ENCODE measurements around the gene STARD4.

Gene STARD4

GRCh38 chr5:111535879-111536549 lies 23.7 kb upstream of the STARD4 start:
- Mint-ChIP-seq H3K27ac (peak overlapping the region in 2 of 3 experiments; percentile 87 to 90), H3K4me1 (peaks cover 21% of the 10 kb centered on the region), H3K27me3 (ENCODE audit: low read depth) (no peaks in the 10 kb centered on the region), H3K36me3 (ENCODE audit: low read depth) (no peaks in the 10 kb centered on the region), H3K9me3 (peaks cover 5% of the 10 kb centered on the region), H3K4me3 (no peak overlapping the region)
- TF ChIP-seq CTCF (IDR thresholded peaks at IDR 0.05; ENCODE audit: unreplicated experiment in 3 of 3): no peak

GRCh38 chr5:111532886-111533582 lies 20.7 kb upstream of the STARD4 start:
- Mint-ChIP-seq H3K36me3 (ENCODE audit: low read depth) (no peaks in the 10 kb centered on the region), H3K4me3 (no peak overlapping the region), H3K27me3 (ENCODE audit: low read depth) (no peaks in the 10 kb centered on the region), H3K27ac (peak overlapping the region; percentile 11 to 57 (median 43)), H3K4me1 (peaks cover 27% of the 10 kb centered on the region), H3K9me3 (peaks cover 5% of the 10 kb centered on the region)
- TF ChIP-seq CTCF (IDR thresholded peaks at IDR 0.05; ENCODE audit: unreplicated experiment in 3 of 3): no peak

- no peak for TF ChIP-seq CTCF (IDR thresholded peaks at IDR 0.05; ENCODE audit: unreplicated experiment in 3 of 3)
- Mint-ChIP-seq H3K36me3 (ENCODE audit: low read depth) (no peaks in the 10 kb centered on the region), H3K4me1 (peaks cover 12% of the 10 kb centered on the region), H3K27me3 (ENCODE audit: low read depth) (no peaks in the 10 kb centered on the region), H3K9me3 (peaks cover 5% of the 10 kb centered on the region), H3K27ac (peak overlapping the region; percentile 0 to 60 (median 18)), H3K4me3 (no peak overlapping the region)
Measured at GRCh38 chr5:111530298-111530740, 18.0 kb upstream of the STARD4 start.

- H3K27me3 Mint-ChIP-seq (ENCODE audit: low read depth): no peaks in the 10 kb centered on the region
- no peak overlapping the region for H3K27ac Mint-ChIP-seq
- H3K4me3 Mint-ChIP-seq: no peak overlapping the region
- H3K9me3 Mint-ChIP-seq: no peaks in the 10 kb centered on the region
- TF ChIP-seq CTCF (IDR thresholded peaks at IDR 0.05; ENCODE audit: unreplicated experiment in 3 of 3): no peak
- peaks cover 12% of the 10 kb centered on the region for H3K4me1 Mint-ChIP-seq
- H3K36me3 Mint-ChIP-seq (ENCODE audit: low read depth): no peaks in the 10 kb centered on the region
Measured at GRCh38 chr5:111528056-111528455, 15.7 kb upstream of the STARD4 start.

GRCh38 chr5:111520908-111521307 lies 8.6 kb upstream of the STARD4 start:
- TF ChIP-seq CTCF (IDR thresholded peaks at IDR 0.05; ENCODE audit: unreplicated experiment in 3 of 3): no peak
- Mint-ChIP-seq H3K27me3 (ENCODE audit: low read depth) (peaks cover 5% of the 10 kb centered on the region), H3K4me3 (no peak overlapping the region), H3K4me1 (no peaks in the 10 kb centered on the region), H3K27ac (no peak overlapping the region), H3K36me3 (ENCODE audit: low read depth) (no peaks in the 10 kb centered on the region), H3K9me3 (no peaks in the 10 kb centered on the region)
